Esophagus squamous epithelium (tissue), 5 donors: ENCODE results near the gene NOL3. TPM values are rescaled to one million over a fixed set of nuclear protein-coding genes. Genes with fewer than 3 reads are reported as not detected.

Source experiments
- DNase-seq: peaks from one replicate; lab custom pipeline; 2025; lab: John Stamatoyannopoulos, UW
- H3K27ac ChIP-seq, 4 donors: fragments of 200-600 bp; sonication (generic); one replicate each; pipeline ENCODE4 v1.5.1; 2016 to 2019; ENCODE audit warnings: mild to moderate bottlenecking in 1 of 4
- H3K27me3 ChIP-seq, 4 donors: fragments of 200-600 bp; sonication (generic); 1 replicate in 3 of 4; 2 replicates in 1 of 4; pipeline versions ENCODE4 v1.5.1 to v1.6.0; 2017 to 2021; ENCODE audit warnings: antibody characterized with exemption in 1 of 4
- H3K36me3 ChIP-seq, 3 donors: fragments of 200-600 bp; sonication (generic); one replicate each; pipeline ENCODE4 v1.5.1; 2016 to 2019
- H3K4me1 ChIP-seq, 3 donors: fragments of 200-600 bp; sonication (generic); one replicate each; pipeline ENCODE4 v1.5.1; 2017 to 2019
- H3K4me3 ChIP-seq, 4 donors: fragments of 200-600 bp; sonication (generic); 1 replicate in 3 of 4; 2 replicates in 1 of 4; pipeline ENCODE4 v1.5.1; 2016 to 2019; ENCODE audit warnings: mild to moderate bottlenecking in 2 of 4, moderate library complexity in 1 of 4
- H3K9me3 ChIP-seq, 3 donors: fragments of 200-600 bp; sonication (generic); one replicate each; pipeline ENCODE4 v1.5.1; 2016 to 2019
- POLR2A ChIP-seq, 4 donors: fragments of 450-650 bp; IDR thresholded peaks; one replicate each; pipeline ENCODE4 v1.6.1; 2017; ENCODE audit warnings: antibody characterized with exemption in 4 of 4, mild to moderate bottlenecking in 4 of 4, moderate library complexity in 3 of 4
- WGBS, 2 donors: methylation state at CpG; one replicate each; pipeline ENCODE4 v1.1.5; 2018; 5-methylcytosine and 5-hydroxymethylcytosine counted together
- intact Hi-C: fragments of 100-400 bp; cut with DNase I; formaldehyde crosslinking; loops from one replicate; pipeline ENCODE4 v1.15.0; 2022
- total RNA-seq, 4 donors: library from RNA; depleted of rRNA; stranded (reverse); fragments of >200 nt; gene quantifications; one replicate each; pipeline ENCODE4 v1.1.0, GENCODE V29; 2016
- TF ChIP-seq, protein P1 (sequence below), 6 experiments: fragments of 450-650 bp in 4 of 6; fragments of 200-600 bp in 2 of 6; sonication (generic) in 2 of 6; IDR thresholded peaks; one replicate each; pipeline ENCODE4 v1.5.1; 2016 to 2019; ENCODE audit warnings: antibody characterized with exemption in 6 of 6, mild to moderate bottlenecking in 4 of 6, moderate library complexity in 4 of 6
- donor health status: DM: yes; HTN: yes; CAD: no.

The NOL3 gene
- total RNA-seq, 4 donors from 2014 or later, result 25.1 to 56.1 (median 36.7) TPM

DNA sequence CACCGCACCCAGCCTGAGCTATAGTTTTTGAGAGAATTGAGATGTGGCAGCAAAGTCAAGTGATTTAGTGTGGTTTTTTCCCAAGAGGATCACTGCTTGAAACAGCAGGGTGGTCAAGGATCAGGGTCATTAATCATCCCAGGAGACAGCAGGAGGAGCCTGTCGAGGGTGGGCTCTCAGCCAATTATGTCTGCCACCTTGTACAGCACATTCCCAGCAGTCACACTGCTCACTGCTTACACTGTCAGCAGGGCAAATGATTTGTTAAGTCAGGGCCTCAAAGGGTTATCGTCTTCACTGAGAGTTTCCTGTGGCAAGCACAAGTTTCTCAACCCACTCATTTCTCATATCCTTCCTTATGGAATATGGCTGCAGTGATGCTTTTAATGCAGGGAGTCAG lies 32.7 kb upstream of the NOL3 start:
- whole genome bisulfite sequencing, 2 donors, result 29 to 38% methylated on average over 2 of the region's 3 CpGs
- TF ChIP-seq POLR2A (IDR thresholded peaks at IDR 0.05), result no peak
- TF ChIP-seq, protein P1, sequence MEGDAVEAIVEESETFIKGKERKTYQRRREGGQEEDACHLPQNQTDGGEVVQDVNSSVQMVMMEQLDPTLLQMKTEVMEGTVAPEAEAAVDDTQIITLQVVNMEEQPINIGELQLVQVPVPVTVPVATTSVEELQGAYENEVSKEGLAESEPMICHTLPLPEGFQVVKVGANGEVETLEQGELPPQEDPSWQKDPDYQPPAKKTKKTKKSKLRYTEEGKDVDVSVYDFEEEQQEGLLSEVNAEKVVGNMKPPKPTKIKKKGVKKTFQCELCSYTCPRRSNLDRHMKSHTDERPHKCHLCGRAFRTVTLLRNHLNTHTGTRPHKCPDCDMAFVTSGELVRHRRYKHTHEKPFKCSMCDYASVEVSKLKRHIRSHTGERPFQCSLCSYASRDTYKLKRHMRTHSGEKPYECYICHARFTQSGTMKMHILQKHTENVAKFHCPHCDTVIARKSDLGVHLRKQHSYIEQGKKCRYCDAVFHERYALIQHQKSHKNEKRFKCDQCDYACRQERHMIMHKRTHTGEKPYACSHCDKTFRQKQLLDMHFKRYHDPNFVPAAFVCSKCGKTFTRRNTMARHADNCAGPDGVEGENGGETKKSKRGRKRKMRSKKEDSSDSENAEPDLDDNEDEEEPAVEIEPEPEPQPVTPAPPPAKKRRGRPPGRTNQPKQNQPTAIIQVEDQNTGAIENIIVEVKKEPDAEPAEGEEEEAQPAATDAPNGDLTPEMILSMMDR (IDR thresholded peaks at IDR 0.05), result no peak
- H3K9me3 ChIP-seq, result no peaks in the 10 kb centered on the region
- peaks cover 25 to 100% (median 40%) of the 10 kb centered on the region in 3 donors for H3K36me3 ChIP-seq
- no peak overlapping the region for H3K27ac ChIP-seq
- DNase-seq, result no peak
- no peaks in the 10 kb centered on the region for H3K27me3 ChIP-seq
- no peak overlapping the region for H3K4me3 ChIP-seq
- intact Hi-C loops, result no loop called here
- no peaks in the 10 kb centered on the region for H3K4me1 ChIP-seq

DNA sequence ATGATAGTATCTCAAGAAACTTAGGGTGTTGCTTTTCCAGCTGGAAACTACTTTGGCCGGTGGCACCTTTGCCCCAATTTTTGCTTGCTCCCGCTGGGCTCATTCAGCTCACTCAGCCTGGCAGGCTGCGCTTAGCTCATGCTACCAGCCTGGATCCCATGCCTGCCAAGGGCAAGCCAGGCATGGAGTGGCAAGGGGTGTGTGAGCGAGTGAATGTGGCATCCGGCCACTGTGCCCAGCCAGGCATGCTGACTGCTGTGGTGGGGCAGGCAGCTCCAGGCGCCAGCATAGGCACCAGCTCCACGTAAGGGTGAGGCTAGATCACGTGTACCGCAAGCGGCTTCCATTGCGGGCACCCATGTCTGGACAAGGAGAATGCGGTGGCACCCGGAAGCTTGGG lies 28.9 kb upstream of the NOL3 start:
- peaks cover 0 to 2% (median 0%) of the 10 kb centered on the region in 3 donors for H3K4me1 ChIP-seq
- H3K4me3 ChIP-seq, result no peak overlapping the region
- intact Hi-C loops, result no loop called here
- no peak for DNase-seq
- H3K9me3 ChIP-seq, result no peaks in the 10 kb centered on the region
- TF ChIP-seq POLR2A (IDR thresholded peaks at IDR 0.05), result no peak
- TF ChIP-seq, protein P1 (IDR thresholded peaks at IDR 0.05), result no peak
- H3K36me3 ChIP-seq, result peaks cover 37 to 100% (median 64%) of the 10 kb centered on the region in 3 donors
- 100% methylated on average over 4 to 6 of the region's 13 CpGs for WGBS, 2 donors
- H3K27me3 ChIP-seq, result no peaks in the 10 kb centered on the region
- no peak overlapping the region for H3K27ac ChIP-seq

DNA sequence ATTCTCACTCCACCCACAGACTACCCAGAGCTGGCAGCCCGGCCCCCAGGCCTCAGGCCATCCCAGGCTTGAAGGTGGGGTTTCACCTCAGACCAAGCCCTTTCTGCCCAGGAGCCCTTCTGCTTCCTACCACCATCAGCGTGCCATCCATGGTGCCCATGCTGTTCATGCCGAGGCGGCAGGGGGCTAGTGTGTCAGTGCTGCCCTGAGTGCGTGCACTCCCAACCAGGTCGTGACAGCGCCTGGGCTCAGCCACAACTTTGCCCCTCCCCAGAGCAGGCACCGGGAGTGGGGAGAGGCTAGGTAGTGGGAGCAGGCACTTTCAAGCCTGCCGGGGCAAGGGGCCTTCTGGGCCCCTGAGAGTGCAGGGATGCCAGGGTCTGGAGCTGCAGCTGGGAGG lies 28.0 kb upstream of the NOL3 start:
- Histone ChIP-seq H3K27me3 (no peaks in the 10 kb centered on the region), H3K4me3 (no peak overlapping the region), H3K4me1 (peaks cover 0 to 11% (median 0%) of the 10 kb centered on the region in 3 donors), H3K9me3 (no peaks in the 10 kb centered on the region), H3K27ac (no peak overlapping the region), H3K36me3 (peaks cover 37 to 100% (median 62%) of the 10 kb centered on the region in 3 donors)
- intact Hi-C loops, result no loop called here
- 95 to 100% methylated on average over 1 to 4 of the region's 9 CpGs for WGBS, 2 donors
- no peak for DNase-seq
- TF ChIP-seq, protein P1 (IDR thresholded peaks at IDR 0.05), result no peak

DNA sequence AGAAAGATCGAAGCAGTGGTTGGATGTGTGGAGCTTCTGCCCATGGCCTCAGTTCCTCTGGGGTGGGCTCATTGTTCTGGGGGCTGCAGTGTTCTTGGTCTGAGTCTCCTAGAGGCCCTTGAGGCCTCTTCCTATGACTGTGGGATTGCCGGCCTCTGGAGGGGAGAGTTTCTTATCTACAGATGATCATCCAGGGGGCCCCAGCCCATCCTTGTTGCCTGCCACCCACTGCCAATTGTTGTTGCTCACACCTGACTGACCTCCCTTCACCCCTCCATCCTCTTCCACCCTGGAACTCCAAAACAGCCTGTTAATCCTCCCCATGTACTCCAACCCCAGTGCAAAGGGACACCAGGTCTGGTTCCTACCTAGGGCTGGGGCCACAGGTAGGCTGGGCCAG lies 25.4 kb upstream of the NOL3 start:
- WGBS, 2 donors, result 78 to 86% methylated on average over 2 of the region's 2 CpGs
- peaks cover 3 to 36% (median 7%) of the 10 kb centered on the region in 3 donors for H3K4me1 ChIP-seq
- intact Hi-C loops, result no loop called here
- TF ChIP-seq, protein P1 (IDR thresholded peaks at IDR 0.05), result no peak
- no peak for TF ChIP-seq POLR2A (IDR thresholded peaks at IDR 0.05)
- no peak for DNase-seq
- no peaks in the 10 kb centered on the region for H3K9me3 ChIP-seq
- no peak overlapping the region for H3K4me3 ChIP-seq
- H3K27ac ChIP-seq, result no peak overlapping the region
- no peaks in the 10 kb centered on the region for H3K27me3 ChIP-seq
- H3K36me3 ChIP-seq, result peaks cover 37 to 99% (median 62%) of the 10 kb centered on the region in 3 donors

DNA sequence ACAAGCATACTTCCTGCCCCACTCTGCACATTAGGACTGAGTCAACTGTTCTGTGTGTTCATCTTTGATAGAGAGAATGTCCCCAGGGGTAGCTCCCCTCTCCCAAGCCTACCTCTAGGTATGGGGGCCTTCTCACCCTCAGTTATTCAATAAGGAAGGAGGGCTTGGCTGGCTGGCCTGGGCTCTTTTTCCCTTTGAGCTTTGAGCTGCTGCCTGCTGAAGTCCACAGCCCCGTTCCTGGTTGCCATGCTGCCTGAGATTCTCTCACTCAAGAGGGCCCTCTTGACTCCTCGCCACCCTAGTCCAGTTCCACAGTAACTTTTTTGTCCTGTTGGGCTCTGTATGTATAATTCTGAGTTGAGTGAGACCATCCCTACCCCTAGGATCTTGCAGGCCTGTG lies 24.6 kb upstream of the NOL3 start:
- Histone ChIP-seq H3K4me1 (peaks cover 3 to 44% (median 15%) of the 10 kb centered on the region in 3 donors), H3K36me3 (peaks cover 37 to 91% (median 55%) of the 10 kb centered on the region in 3 donors), H3K4me3 (no peak overlapping the region), H3K27me3 (no peaks in the 10 kb centered on the region), H3K9me3 (no peaks in the 10 kb centered on the region), H3K27ac (no peak overlapping the region)
- no peak for DNase-seq
- intact Hi-C loops, result no loop called here
- WGBS, 2 donors, result 92 to 96% methylated on average over 2 of the region's 2 CpGs
- no peak for TF ChIP-seq POLR2A (IDR thresholded peaks at IDR 0.05)
- TF ChIP-seq, protein P1 (IDR thresholded peaks at IDR 0.05), result no peak
